K562 (cell line): ENCODE measurements around the gene EN2. TPM values are rescaled to one million over a fixed set of nuclear protein-coding genes. Genes with fewer than 3 reads are reported as not detected.

Experiments
- ATAC-seq: fragments of 200-7000 bp; cut with Tn5 transposase; 3 replicates; pipeline ENCODE4 v1.9.1; 2020; ENCODE audit warnings: moderate library complexity
- BruUV-seq: library from RNA; stranded (reverse); fragments of 400-500 nt; replicated peaks from 2 replicates; lab custom pipeline; 2021; lab: Mats Ljungman, UMichigan
- CTCF ChIA-PET: fragments of 300-600 bp; formaldehyde crosslinking; extraction: SDS; loops from one replicate; lab custom pipeline; 2021; ENCODE audit warnings: low intra/inter-chr PET ratio; lab: Yijun Ruan, JAX
- POLR2A ChIA-PET: fragments of 300-600, 350-650 bp; sonication (Branson Sonifier 250); formaldehyde crosslinking; extraction: SDS; loops from one replicate; lab custom pipeline; 2021; ENCODE audit warnings: antibody characterized with exemption, inconsistent platforms; lab: Yijun Ruan, JAX
- DNase-seq, 4 experiments: peaks; one replicate each; pipeline versions ENCODE4 v3.0.0 to v3.0.0-alpha.2; 2011 to 2018; ENCODE audit warnings: low spot score in 3 of 4, mixed read lengths in 3 of 4; ENCODE audit errors: extremely low read depth in 1 of 4
- FAIRE-seq: peaks from 2 replicates; lab custom pipeline; 2011; peaks lifted over from hg19 to GRCh38; lab: Jason Lieb, UNC
- H2AFZ ChIP-seq: 2 replicates; pipeline ENCODE4 v1.6.0; 2011; ENCODE audit warnings: low read depth, low read length, control low read depth, inconsistent platforms
- H3K27ac ChIP-seq: fragments of 200-600 bp; 3 replicates; pipeline ENCODE4 v1.8.0; 2011; ENCODE audit warnings: low read depth, mild to moderate bottlenecking, control low read depth, inconsistent platforms, low read length, moderate library complexity, mixed read lengths; ENCODE audit errors: extremely low read depth
- H3K27me3 ChIP-seq, 2 experiments: fragments of 300-600 bp in 1 of 2; 2 replicates in 1 of 2; 3 replicates in 1 of 2; pipeline versions ENCODE4 v1.6.0 to v1.8.0; 2011; ENCODE audit warnings: inconsistent platforms in 2 of 2, low read length in 2 of 2, mild to moderate bottlenecking in 1 of 2, mixed read lengths in 1 of 2, moderate library complexity in 1 of 2; ENCODE audit not compliant: control insufficient read depth in 2 of 2, insufficient read depth in 2 of 2
- H3K36me3 ChIP-seq: fragments of 300-600 bp; 3 replicates; pipeline ENCODE4 v1.8.0; 2011; ENCODE audit warnings: mild to moderate bottlenecking, low read length, inconsistent platforms; ENCODE audit not compliant: control insufficient read depth, insufficient read depth
- H3K4me1 ChIP-seq, 2 experiments: fragments of 200-600 bp in 1 of 2; replicated peaks in 1 of 2; 2 replicates in 1 of 2; 3 replicates in 1 of 2; pipeline versions ENCODE4 v1.5.1 to v1.8.0; 2011; ENCODE audit warnings: inconsistent platforms in 2 of 2, low read length in 2 of 2, mild to moderate bottlenecking in 1 of 2, mixed read lengths in 1 of 2, moderate library complexity in 1 of 2; ENCODE audit not compliant: control insufficient read depth in 2 of 2, insufficient read depth in 2 of 2
- H3K4me2 ChIP-seq: 2 replicates; pipeline ENCODE4 v1.6.1; 2011; ENCODE audit warnings: low read length, control low read depth, inconsistent platforms, mixed read lengths; ENCODE audit not compliant: insufficient read depth
- H3K4me3 ChIP-seq: fragments of 200-600 bp; sonication (generic), shearing (Covaris generic); 2 replicates; pipeline ENCODE4 v1.5.1; 2016; ENCODE audit warnings: control low read depth, inconsistent platforms
- H3K79me2 ChIP-seq: fragments of 200-600 bp; 3 replicates; pipeline ENCODE4 v1.8.0; 2011; ENCODE audit warnings: low read length, inconsistent platforms; ENCODE audit not compliant: control insufficient read depth, insufficient read depth
- H3K9ac ChIP-seq, 2 experiments: 2 replicates each; pipeline versions ENCODE4 v1.6.0 to v1.6.1; 2011; ENCODE audit warnings: low read depth in 2 of 2, low read length in 2 of 2, control low read depth in 1 of 2, inconsistent platforms in 1 of 2, mild to moderate bottlenecking in 1 of 2, mixed read lengths in 1 of 2; ENCODE audit not compliant: insufficient read depth in 1 of 2
- H3K9me1 ChIP-seq: one replicate; pipeline ENCODE4 v1.6.0; 2011; ENCODE audit warnings: inconsistent platforms, mild to moderate bottlenecking, low read length, moderate library complexity; ENCODE audit not compliant: control insufficient read depth, insufficient read depth
- H3K9me3 ChIP-seq: replicated peaks from 2 replicates; pipeline ENCODE4 v1.5.1; 2011; ENCODE audit warnings: low read depth, low read length, inconsistent platforms; ENCODE audit not compliant: control insufficient read depth, insufficient read depth
- H4K20me1 ChIP-seq: replicated peaks from 2 replicates; pipeline ENCODE4 v1.6.1; 2011; ENCODE audit warnings: low read length, inconsistent platforms, mixed read lengths; ENCODE audit not compliant: control insufficient read depth, insufficient read depth
- ARID2 ChIP-seq: fragments of 450-650 bp; IDR thresholded peaks from 2 replicates; pipeline ENCODE4 v1.6.1; 2017; ENCODE audit warnings: antibody characterized with exemption, mild to moderate bottlenecking
- CCNT2 ChIP-seq: IDR thresholded peaks from 2 replicates; pipeline ENCODE4 v1.6.1; 2011; ENCODE audit warnings: borderline replicate concordance, low read depth, mild to moderate bottlenecking, moderate library complexity, mixed read lengths, low read length; ENCODE audit not compliant: insufficient read length; ENCODE audit errors: extremely low read depth
- ELF1 ChIP-seq: fragments of 200-800 bp; sonication (Bioruptor generic); IDR thresholded peaks from 2 replicates; pipeline ENCODE4 v1.6.1; 2016; ENCODE audit warnings: missing genetic modification characterization, missing compliant biosample characterization
- NR2C1 ChIP-seq, 2 experiments: fragments of 450-650 bp; IDR thresholded peaks; 2 replicates each; pipeline ENCODE4 v1.6.1; 2017; ENCODE audit warnings: mild to moderate bottlenecking in 2 of 2, antibody characterized with exemption in 1 of 2, inconsistent platforms in 1 of 2, missing compliant biosample characterization in 1 of 2, missing genetic modification characterization in 1 of 2
- PCBP1 ChIP-seq: fragments of 200-400 bp; formaldehyde crosslinking; IDR thresholded peaks from 2 replicates; pipeline ENCODE4 v1.6.1; 2018; ENCODE audit warnings: mild to moderate bottlenecking, low read depth, low read length; ENCODE audit not compliant: poor library complexity, severe bottlenecking
- PRDM10 ChIP-seq: fragments of 450-650 bp; IDR thresholded peaks from 2 replicates; pipeline ENCODE4 v1.6.1; 2018; ENCODE audit not compliant: partially characterized antibody
- ZNF384 ChIP-seq: IDR thresholded peaks from 2 replicates; pipeline ENCODE4 v1.6.1; 2012; ENCODE audit warnings: low read depth, low read length, improper control_type of control experiment
- ZNF436 ChIP-seq: fragments of 250-450, 450-650 bp; sonication (Bioruptor Pico); formaldehyde crosslinking; IDR thresholded peaks from 2 replicates; pipeline ENCODE4 v1.7.0; 2020; ENCODE audit warnings: mild to moderate bottlenecking
- ZNF444 ChIP-seq: fragments of 250-450 bp; sonication (Bioruptor Pico); IDR thresholded peaks from 2 replicates; pipeline ENCODE4 v1.4.0; 2020; ENCODE audit warnings: mild to moderate bottlenecking, moderate library complexity
- ZNF561 ChIP-seq: fragments of 450-650 bp; formaldehyde crosslinking; conservative IDR thresholded peaks from 2 replicates; pipeline ENCODE4 v1.4.0; 2020; ENCODE audit warnings: mild to moderate bottlenecking, moderate library complexity
- WGBS: fragments of 100-300 bp; shearing (Covaris generic); methylation state at CpG from one replicate; pipeline ENCODE4 v1.1.6; 2016; ENCODE audit warnings: low coverage, mixed read lengths; ENCODE audit not compliant: insufficient coverage; ENCODE audit errors: missing lambda C conversion rate; 5-methylcytosine and 5-hydroxymethylcytosine counted together
- in situ Hi-C: fragments of 300-500 bp; cut with MboI; formaldehyde crosslinking; loops from 4 replicates; pipeline ENCODE4 v1.15.0; 2018; ENCODE audit warnings: inconsistent platforms, mixed read lengths
- intact Hi-C: fragments of 100-400 bp; cut with micrococcal nuclease; formaldehyde crosslinking; loops from 2 replicates; pipeline ENCODE4 v1.14.2; 2022
- polyA plus RNA-seq, 8 experiments: library from polyadenylated mRNA; depleted of rRNA in 4 of 8; stranded (reverse) in 5 of 8; unstranded in 3 of 8; fragments of >200 nt; fragmentation: Nextera tagmentation in 2 of 8; fragmentation: Illumina TruSeq in 1 of 8; extraction: Ambion mirVana in 2 of 8; extraction: Trizol in 1 of 8; gene quantifications; 2 replicates each; pipeline versions ENCODE4 v1.2.1 to v1.2.3, GENCODE V29; 2011 to 2014; ENCODE audit warnings: inconsistent platforms in 1 of 8, missing spikeins in 1 of 8
- total RNA-seq, 7 experiments: library from RNA; depleted of rRNA in 6 of 7; stranded (reverse); fragments of >200 nt in 6 of 7; fragmentation: Illumina TruSeq in 2 of 7; extraction: Trizol in 2 of 7; gene quantifications; 2 replicates each; pipeline versions ENCODE4 v1.2.1 to v1.2.3, GENCODE V29; 2011 to 2021; ENCODE audit warnings: low replicate concordance in 1 of 7

The EN2 gene
- total and polyA plus RNA-seq, 9 of the 15 experiments (the other 6 are each of a cell fraction or from before 2014, with no cell fraction given): 0.04 TPM; not detected in 7

GRCh38 chr7:155408651-155409586, 49.0 kb upstream of the EN2 start:
- Histone ChIP-seq H3K9me1 (no peaks in the 10 kb centered on the region), H3K27ac (no peak overlapping the region), H3K4me1 (peaks cover 0 to 27% of the 10 kb centered on the region in 2 experiments; a peak in 2 of 5 replicates), H3K9ac (no peak overlapping the region), H3K27me3 (peaks cover 18 to 67% of the 10 kb centered on the region in 2 experiments; a peak in 4 of 5 replicates), H3K4me2 (no peak overlapping the region), H4K20me1 (peaks cover 16% of the 10 kb centered on the region), H3K36me3 (no peaks in the 10 kb centered on the region), H2AFZ (no peak overlapping the region), H3K9me3 (no peaks in the 10 kb centered on the region), H3K79me2 (no peaks in the 10 kb centered on the region), H3K4me3 (no peak overlapping the region)
- ChIA-PET POLR2A (no interaction called here), CTCF (no interaction called here)
- in situ Hi-C loops: no loop called here
- ATAC-seq (no peak), DNase-seq (no peak), FAIRE-seq (no peak)
- intact Hi-C loops: no loop called here
- BruUV-seq: no TSS peak
- WGBS: 13% methylated on average over 37 of the region's 38 CpGs
- TF ChIP-seq ZNF444 (CRISPR knock-in tag): no peak

GRCh38 chr7:155409980-155410379, 47.9 kb upstream of the EN2 start:
- in situ Hi-C loops (no loop called here), intact Hi-C loops (no loop called here)
- ChIA-PET CTCF (no interaction called here), POLR2A (no interaction called here)
- H3K4me1 ChIP-seq: peaks cover 0 to 27% of the 10 kb centered on the region in 2 experiments; a peak in 2 of 5 replicates
- H3K27me3 ChIP-seq: peaks cover 20 to 68% of the 10 kb centered on the region in 2 experiments; a peak in 4 of 5 replicates
- H3K9me1 ChIP-seq: no peaks in the 10 kb centered on the region
- no peak overlapping the region for H3K4me2 ChIP-seq
- DNase-seq (no peak), ATAC-seq (no peak), FAIRE-seq (no peak)
- H3K36me3 ChIP-seq: no peaks in the 10 kb centered on the region
- no peak overlapping the region for H2AFZ ChIP-seq
- H3K79me2 ChIP-seq: no peaks in the 10 kb centered on the region
- BruUV-seq: no TSS peak
- H3K4me3 ChIP-seq: no peak overlapping the region
- no peak overlapping the region for H3K27ac ChIP-seq
- H3K9me3 ChIP-seq: no peaks in the 10 kb centered on the region
- 9% methylated on average over 14 of the region's 15 CpGs for WGBS
- no peak overlapping the region for H3K9ac ChIP-seq
- peaks cover 14% of the 10 kb centered on the region; the same call in 1 of the 2 replicates for H4K20me1 ChIP-seq
- TF ChIP-seq ZNF561 (CRISPR knock-in tag) (no peak), NR2C1 (IDR thresholded peaks at IDR 0.05) (no peak), NR2C1 (tag; IDR thresholded peaks at IDR 0.05) (no peak), CCNT2 (no peak), ZNF436 (no peak), ZNF384 (no peak), PRDM10 (no peak), ELF1 (no peak), PCBP1 (no peak), ARID2 (no peak)
